Neural progenitor cell (in vitro differentiated cells): ENCODE measurements around the gene DPYSL5. TPM values are rescaled to one million over a fixed set of nuclear protein-coding genes. Genes with fewer than 3 reads are reported as not detected.

Experiments
- DNase-seq: peaks from one replicate; pipeline ENCODE4 v3.0.0-alpha.2; 2016; ENCODE audit warnings: low spot score
- H2AFZ ChIP-seq: fragments of 200-600 bp; sonication (generic); replicated peaks from 2 replicates; pipeline ENCODE4 v1.6.1; 2016; ENCODE audit warnings: antibody characterized with exemption
- H3F3A ChIP-seq: fragments of 200-600 bp; sonication (generic); 2 replicates; pipeline ENCODE4 v1.6.1; 2016; ENCODE audit warnings: antibody characterized with exemption, low read depth
- H3K27ac ChIP-seq: fragments of 200-600 bp; sonication (generic); 2 replicates; pipeline ENCODE4 v1.5.1; 2016; ENCODE audit warnings: mild to moderate bottlenecking
- H3K27me3 ChIP-seq: fragments of 200-600 bp; sonication (generic); 2 replicates; pipeline ENCODE4 v1.6.1; 2016; ENCODE audit warnings: mild to moderate bottlenecking, moderate library complexity
- H3K36me3 ChIP-seq: fragments of 200-600 bp; sonication (generic); 2 replicates; pipeline ENCODE4 v1.5.1; 2016
- H3K4me1 ChIP-seq: fragments of 200-600 bp; sonication (generic); 2 replicates; pipeline ENCODE4 v1.6.1; 2016; ENCODE audit warnings: mixed run types
- H3K4me2 ChIP-seq: fragments of 200-600 bp; sonication (generic); 2 replicates; pipeline ENCODE4 v1.6.1; 2016
- H3K4me3 ChIP-seq: fragments of 200-600 bp; sonication (generic); 2 replicates; pipeline ENCODE4 v1.5.1; 2016
- H3K79me2 ChIP-seq: fragments of 200-600 bp; sonication (generic); 2 replicates; pipeline ENCODE4 v1.6.1; 2016; ENCODE audit warnings: low read depth
- H3K9ac ChIP-seq: fragments of 200-600 bp; sonication (generic); 2 replicates; pipeline ENCODE4 v1.6.1; 2016
- H3K9me3 ChIP-seq: fragments of 200-600 bp; sonication (generic); 2 replicates; pipeline ENCODE4 v1.5.1; 2016; ENCODE audit warnings: low read depth
- H4K20me1 ChIP-seq: fragments of 200-600 bp; sonication (generic); 2 replicates; pipeline ENCODE4 v1.6.1; 2016; ENCODE audit warnings: low read depth
- H3K27ac Mint-ChIP-seq: 3 replicates; pipeline ENCODE4 v1.8.0; 2021; ENCODE audit warnings: mixed read lengths
- H3K27me3 Mint-ChIP-seq: 2 replicates; pipeline ENCODE4 v1.8.0; 2022; ENCODE audit warnings: low read depth, mild to moderate bottlenecking, inconsistent platforms, moderate library complexity, mixed read lengths; ENCODE audit not compliant: insufficient read depth
- H3K36me3 Mint-ChIP-seq: 3 replicates; pipeline ENCODE4 v1.8.0; 2021; ENCODE audit warnings: mixed read lengths
- H3K4me1 Mint-ChIP-seq: 3 replicates; pipeline ENCODE4 v1.8.0; 2021; ENCODE audit warnings: mixed read lengths
- H3K4me3 Mint-ChIP-seq: 3 replicates; pipeline ENCODE4 v1.8.0; 2021; ENCODE audit warnings: mild to moderate bottlenecking, moderate library complexity, mixed read lengths
- H3K9me3 Mint-ChIP-seq: 3 replicates; pipeline ENCODE4 v1.8.0; 2020; ENCODE audit warnings: mixed read lengths
- EZH2 ChIP-seq: fragments of 200-600 bp; sonication (generic); IDR thresholded peaks from 2 replicates; pipeline ENCODE4 v1.6.1; 2017; ENCODE audit warnings: antibody characterized with exemption, mild to moderate bottlenecking, moderate library complexity
- EZH2phosphoT487 ChIP-seq: fragments of 200-600 bp; sonication (generic); IDR thresholded peaks from 2 replicates; pipeline ENCODE4 v1.6.1; 2017; ENCODE audit warnings: antibody characterized with exemption
- total RNA-seq: library from RNA; depleted of rRNA; stranded (reverse); fragments of >200 nt; gene quantifications from 2 replicates; pipeline ENCODE4 v1.2.3, GENCODE V29; 2015; ENCODE audit warnings: low replicate concordance
- TF ChIP-seq, protein P1 (sequence below): fragments of 200-600 bp; sonication (generic); IDR thresholded peaks from 2 replicates; pipeline ENCODE4 v1.5.1; 2017; ENCODE audit warnings: antibody characterized with exemption, mild to moderate bottlenecking

Gene DPYSL5
- total RNA-seq, 1 donor from 2014 or later = 46.3 TPM

DNA sequence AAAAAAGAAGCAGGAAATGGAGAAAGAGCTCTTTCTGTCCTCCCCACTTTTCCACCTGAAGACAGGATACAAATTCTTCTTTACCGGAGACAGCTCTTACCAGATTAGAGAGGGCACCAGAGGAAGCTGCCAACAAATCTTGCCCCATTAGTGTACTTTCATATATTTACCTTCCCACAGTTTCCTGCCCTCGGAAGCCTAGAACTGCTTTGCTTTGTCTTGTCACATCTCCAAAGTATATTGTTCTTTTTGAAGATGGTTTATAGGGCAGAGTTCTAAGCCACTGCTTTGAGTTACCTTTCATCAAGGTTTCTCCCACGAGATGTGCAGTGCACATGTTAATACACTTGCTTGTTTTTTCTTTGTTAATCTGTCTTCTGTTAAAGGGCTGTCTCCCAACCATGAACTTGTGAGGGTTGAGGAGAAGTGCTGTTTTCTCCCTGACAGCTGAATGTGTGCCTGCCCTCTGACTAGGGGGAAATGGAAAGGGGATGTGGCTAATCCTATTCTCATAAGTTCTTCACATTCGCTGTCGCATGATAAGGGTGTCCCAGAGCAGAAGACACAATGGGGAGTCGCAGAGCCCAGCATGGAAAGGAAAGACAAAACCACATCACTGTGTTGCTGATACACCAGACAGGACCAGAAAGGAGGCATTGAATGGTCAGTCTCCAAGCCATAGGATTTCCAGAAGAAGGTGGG is 37.9 kb upstream of the DPYSL5 start:
- Histone ChIP-seq H3K4me2 (no peak overlapping the region), H3K27ac (no peak overlapping the region), H3K79me2 (no peaks in the 10 kb centered on the region), H3K9ac (no peak overlapping the region), H3K4me3 (no peak overlapping the region), H2AFZ (no peak overlapping the region), H4K20me1 (no peaks in the 10 kb centered on the region), H3K9me3 (no peaks in the 10 kb centered on the region), H3K27me3 (no peaks in the 10 kb centered on the region), H3K4me1 (peaks cover 23% of the 10 kb centered on the region), H3F3A (no peaks in the 10 kb centered on the region), H3K36me3 (no peaks in the 10 kb centered on the region)
- H3K4me1 Mint-ChIP-seq = peaks cover 58% of the 10 kb centered on the region
- peaks cover 5% of the 10 kb centered on the region for H3K9me3 Mint-ChIP-seq
- DNase-seq = no peak
- H3K4me3 Mint-ChIP-seq = peak overlapping the region; percentile 20
- peaks cover 6% of the 10 kb centered on the region for H3K27me3 Mint-ChIP-seq
- peak overlapping the region; percentile 16 for H3K27ac Mint-ChIP-seq
- H3K36me3 Mint-ChIP-seq = peaks cover 7% of the 10 kb centered on the region
- no peak for TF ChIP-seq EZH2
- TF ChIP-seq EZH2phosphoT487 = no peak
- TF ChIP-seq, protein P1, sequence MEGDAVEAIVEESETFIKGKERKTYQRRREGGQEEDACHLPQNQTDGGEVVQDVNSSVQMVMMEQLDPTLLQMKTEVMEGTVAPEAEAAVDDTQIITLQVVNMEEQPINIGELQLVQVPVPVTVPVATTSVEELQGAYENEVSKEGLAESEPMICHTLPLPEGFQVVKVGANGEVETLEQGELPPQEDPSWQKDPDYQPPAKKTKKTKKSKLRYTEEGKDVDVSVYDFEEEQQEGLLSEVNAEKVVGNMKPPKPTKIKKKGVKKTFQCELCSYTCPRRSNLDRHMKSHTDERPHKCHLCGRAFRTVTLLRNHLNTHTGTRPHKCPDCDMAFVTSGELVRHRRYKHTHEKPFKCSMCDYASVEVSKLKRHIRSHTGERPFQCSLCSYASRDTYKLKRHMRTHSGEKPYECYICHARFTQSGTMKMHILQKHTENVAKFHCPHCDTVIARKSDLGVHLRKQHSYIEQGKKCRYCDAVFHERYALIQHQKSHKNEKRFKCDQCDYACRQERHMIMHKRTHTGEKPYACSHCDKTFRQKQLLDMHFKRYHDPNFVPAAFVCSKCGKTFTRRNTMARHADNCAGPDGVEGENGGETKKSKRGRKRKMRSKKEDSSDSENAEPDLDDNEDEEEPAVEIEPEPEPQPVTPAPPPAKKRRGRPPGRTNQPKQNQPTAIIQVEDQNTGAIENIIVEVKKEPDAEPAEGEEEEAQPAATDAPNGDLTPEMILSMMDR = no peak

DNA sequence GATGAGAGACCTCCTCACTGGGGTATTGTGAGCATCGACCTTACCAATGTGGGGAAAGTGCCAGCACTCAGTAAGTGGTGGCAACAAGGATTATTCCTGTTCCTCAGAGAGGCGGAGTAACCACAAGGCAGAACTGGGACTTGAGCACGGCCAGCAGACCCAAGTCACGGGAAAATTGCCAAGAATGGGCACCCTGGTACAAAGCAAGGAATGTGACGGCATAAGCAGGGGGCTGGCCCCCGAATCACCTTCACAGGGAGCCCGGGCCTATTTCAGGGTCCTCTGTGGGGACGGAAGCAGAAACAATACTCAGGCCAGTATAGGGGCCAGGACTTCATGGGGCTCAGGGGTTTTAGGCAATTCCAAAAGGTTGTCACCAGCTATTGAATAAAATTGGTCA is 36.7 kb upstream of the DPYSL5 start:
- peaks cover 9% of the 10 kb centered on the region for H3K9me3 Mint-ChIP-seq
- Histone ChIP-seq H3K27ac (no peak overlapping the region), H3K27me3 (no peaks in the 10 kb centered on the region), H2AFZ (no peak overlapping the region), H3K4me2 (peak overlapping the region; percentile 55), H3K4me1 (peaks cover 23% of the 10 kb centered on the region), H4K20me1 (no peaks in the 10 kb centered on the region), H3K9ac (no peak overlapping the region), H3K4me3 (no peak overlapping the region), H3K36me3 (no peaks in the 10 kb centered on the region), H3K79me2 (no peaks in the 10 kb centered on the region), H3F3A (no peaks in the 10 kb centered on the region), H3K9me3 (no peaks in the 10 kb centered on the region)
- peaks cover 59% of the 10 kb centered on the region for H3K4me1 Mint-ChIP-seq
- peak overlapping the region; percentile 82 for H3K27ac Mint-ChIP-seq
- TF ChIP-seq, protein P1 = no peak
- TF ChIP-seq EZH2 (no peak), EZH2phosphoT487 (no peak)
- DNase-seq = no peak
- H3K27me3 Mint-ChIP-seq = peaks cover 7% of the 10 kb centered on the region
- peaks cover 4% of the 10 kb centered on the region for H3K36me3 Mint-ChIP-seq
- H3K4me3 Mint-ChIP-seq = peak overlapping the region; percentile 33

DNA sequence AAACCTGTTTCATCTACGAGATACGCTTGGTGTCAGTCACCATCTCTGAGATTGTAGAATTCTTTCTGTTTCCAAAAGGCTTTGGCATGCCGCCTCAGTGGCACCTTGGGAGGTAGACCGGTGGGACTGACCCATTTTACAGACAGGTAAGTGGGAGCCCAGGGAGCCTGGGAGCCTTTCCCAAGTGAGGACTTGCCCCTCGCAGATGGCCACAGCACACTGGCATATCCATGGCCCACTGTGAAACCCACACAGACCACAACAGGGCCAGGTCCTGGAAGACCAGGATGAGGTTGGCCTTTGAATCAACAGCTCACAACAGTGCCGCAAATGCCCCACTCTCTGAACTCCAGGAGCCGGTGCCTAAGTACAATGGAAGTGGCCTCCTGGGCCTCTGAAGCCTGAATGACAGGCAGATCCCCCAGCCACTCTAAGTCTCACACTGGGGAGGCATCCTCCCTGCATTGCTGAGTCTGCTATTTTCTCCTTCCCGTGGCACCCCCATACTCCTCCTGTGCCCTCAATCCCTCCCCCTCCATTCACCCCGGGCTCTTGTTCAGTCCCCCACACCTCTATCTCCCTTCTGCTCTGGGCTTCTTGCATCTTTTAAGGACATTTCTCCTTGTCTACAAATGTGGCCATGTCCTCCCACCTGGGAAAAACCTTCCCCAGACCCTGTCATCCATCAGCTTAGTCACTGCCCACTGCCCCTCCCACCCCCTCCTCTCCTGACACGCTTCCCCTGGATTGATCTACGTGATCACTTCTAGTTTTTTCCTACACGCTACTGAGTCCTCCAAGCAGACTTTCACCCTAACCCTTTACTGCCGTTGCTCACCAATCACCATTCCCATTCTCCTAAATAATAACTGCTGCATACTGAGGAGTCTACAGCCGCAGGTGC is 35.9 kb upstream of the DPYSL5 start:
- H3K4me2 ChIP-seq = peak overlapping the region; percentile 55
- peaks cover 4% of the 10 kb centered on the region for H3K36me3 Mint-ChIP-seq
- no peaks in the 10 kb centered on the region for H3K36me3 ChIP-seq
- H3F3A ChIP-seq = no peaks in the 10 kb centered on the region
- no peak overlapping the region for H3K9ac ChIP-seq
- H3K27ac Mint-ChIP-seq = peak overlapping the region; percentile 42
- peaks cover 9% of the 10 kb centered on the region for H3K9me3 Mint-ChIP-seq
- peak; percentile 61 for DNase-seq
- no peaks in the 10 kb centered on the region for H3K9me3 ChIP-seq
- peaks cover 66% of the 10 kb centered on the region for H3K4me1 Mint-ChIP-seq
- H3K79me2 ChIP-seq = no peaks in the 10 kb centered on the region
- H3K4me1 ChIP-seq = peaks cover 23% of the 10 kb centered on the region
- H3K27me3 Mint-ChIP-seq = peaks cover 9% of the 10 kb centered on the region
- TF ChIP-seq, protein P1 = no peak
- TF ChIP-seq EZH2phosphoT487 = no peak
- TF ChIP-seq EZH2 = no peak
- H3K27ac ChIP-seq = no peak overlapping the region
- H3K4me3 Mint-ChIP-seq = peak overlapping the region; percentile 56
- peak overlapping the region; percentile 63 for H2AFZ ChIP-seq
- no peaks in the 10 kb centered on the region for H3K27me3 ChIP-seq
- no peak overlapping the region for H3K4me3 ChIP-seq
- H4K20me1 ChIP-seq = no peaks in the 10 kb centered on the region
